NCI-H510A treated with DMSO at 0.1 percent for 48 hours (cell line): Measurements from ENCODE around the gene HGD.
A peak's percentile ranks its signal among the peaks of the same experiment; 100 is the strongest.
"Not testable (repeated sequence)": the region's sequence is repeated elsewhere in the genome, so short reads cannot be mapped to it uniquely, and the experiment has no call there.

Source experiments
- DNase-seq: peaks from one replicate; lab custom pipeline; 2025; lab: John Stamatoyannopoulos, UW

Gene HGD, protein sequence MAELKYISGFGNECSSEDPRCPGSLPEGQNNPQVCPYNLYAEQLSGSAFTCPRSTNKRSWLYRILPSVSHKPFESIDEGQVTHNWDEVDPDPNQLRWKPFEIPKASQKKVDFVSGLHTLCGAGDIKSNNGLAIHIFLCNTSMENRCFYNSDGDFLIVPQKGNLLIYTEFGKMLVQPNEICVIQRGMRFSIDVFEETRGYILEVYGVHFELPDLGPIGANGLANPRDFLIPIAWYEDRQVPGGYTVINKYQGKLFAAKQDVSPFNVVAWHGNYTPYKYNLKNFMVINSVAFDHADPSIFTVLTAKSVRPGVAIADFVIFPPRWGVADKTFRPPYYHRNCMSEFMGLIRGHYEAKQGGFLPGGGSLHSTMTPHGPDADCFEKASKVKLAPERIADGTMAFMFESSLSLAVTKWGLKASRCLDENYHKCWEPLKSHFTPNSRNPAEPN

GRCh38 chr3:120682095-120682681, at the start of gene HGD:
Gene HGD (minus strand): TSS chr3:120682239. CDS start chr3:120682111, 128 bp downstream.
- DNase-seq, result no peak

DNA sequence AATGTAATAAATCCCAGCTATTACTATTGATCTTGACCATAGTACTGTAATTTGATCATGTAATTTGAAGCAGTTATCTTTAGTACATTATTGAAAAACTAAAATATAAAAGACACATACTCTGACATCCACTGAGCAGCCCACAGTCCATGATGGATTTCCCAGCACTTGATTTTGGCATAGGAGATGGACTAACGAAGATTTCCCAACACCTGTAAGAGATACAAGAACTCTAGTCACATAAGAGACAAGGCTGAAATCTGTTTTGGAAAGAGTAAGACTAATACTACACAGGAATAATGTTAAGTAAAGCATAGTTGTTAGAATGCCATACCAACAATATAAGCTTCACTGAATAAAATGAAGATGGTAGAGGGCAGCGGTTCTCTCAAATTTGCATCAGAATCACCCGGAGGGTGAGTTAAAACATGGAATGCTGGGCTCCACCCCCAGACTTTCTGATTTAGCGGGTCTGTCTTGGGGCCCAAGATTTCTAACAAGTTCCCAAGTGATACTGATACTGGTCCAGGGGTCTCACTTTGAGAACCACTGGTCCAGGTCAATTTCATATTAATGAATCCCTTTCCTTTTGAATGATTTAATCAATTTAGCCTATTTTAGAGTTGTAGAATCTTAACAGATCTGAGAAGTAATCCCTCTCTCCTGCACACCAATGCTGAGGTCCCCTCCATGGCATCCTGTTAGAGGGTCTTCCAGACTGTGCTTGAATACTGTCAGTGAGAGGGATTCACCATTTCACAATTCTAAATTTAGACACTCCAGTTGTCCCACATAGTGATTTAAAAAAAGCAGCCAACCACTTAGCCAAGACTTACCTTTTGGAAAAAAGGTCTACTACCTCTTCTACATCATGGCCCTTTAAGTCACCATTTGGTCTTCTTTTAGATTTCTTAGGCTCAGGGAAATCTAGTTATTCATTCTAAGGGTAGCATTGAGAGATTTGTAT, 48.8 kb upstream of the HGD start:
- DNase-seq, result no peak

- no peak for DNase-seq
Observed at GRCh38 chr3:120726791-120727190, 44.8 kb upstream of the HGD start.

GRCh38 chr3:120719167-120719834, 37.3 kb upstream of the HGD start:
- not testable (repeated sequence) for DNase-seq

GRCh38 chr3:120713262-120713661, 31.2 kb upstream of the HGD start:
- DNase-seq, result no peak

- no peak for DNase-seq
Observed at GRCh38 chr3:120710369-120710768, 28.3 kb upstream of the HGD start.

DNA sequence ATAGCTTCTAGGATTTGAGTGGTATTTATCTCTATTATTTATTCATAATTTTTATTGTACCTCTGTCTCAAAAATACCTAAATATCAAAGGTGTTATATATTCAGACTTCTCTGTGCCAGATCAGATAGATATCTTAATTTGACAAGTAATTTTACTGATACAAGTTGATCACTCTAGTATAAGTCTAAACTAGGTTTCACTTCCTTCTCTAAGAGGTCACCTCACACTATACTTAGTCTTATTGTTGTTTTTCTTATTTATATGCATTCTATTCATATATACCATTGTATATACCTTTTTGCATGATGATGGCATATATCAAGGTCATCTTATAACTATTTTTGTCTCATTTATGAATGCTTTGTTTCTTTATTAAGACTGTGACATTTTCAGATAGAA, 26.4 kb upstream of the HGD start:
- no peak for DNase-seq

GRCh38 chr3:120706950-120707349, 24.9 kb upstream of the HGD start:
- no peak for DNase-seq

DNA sequence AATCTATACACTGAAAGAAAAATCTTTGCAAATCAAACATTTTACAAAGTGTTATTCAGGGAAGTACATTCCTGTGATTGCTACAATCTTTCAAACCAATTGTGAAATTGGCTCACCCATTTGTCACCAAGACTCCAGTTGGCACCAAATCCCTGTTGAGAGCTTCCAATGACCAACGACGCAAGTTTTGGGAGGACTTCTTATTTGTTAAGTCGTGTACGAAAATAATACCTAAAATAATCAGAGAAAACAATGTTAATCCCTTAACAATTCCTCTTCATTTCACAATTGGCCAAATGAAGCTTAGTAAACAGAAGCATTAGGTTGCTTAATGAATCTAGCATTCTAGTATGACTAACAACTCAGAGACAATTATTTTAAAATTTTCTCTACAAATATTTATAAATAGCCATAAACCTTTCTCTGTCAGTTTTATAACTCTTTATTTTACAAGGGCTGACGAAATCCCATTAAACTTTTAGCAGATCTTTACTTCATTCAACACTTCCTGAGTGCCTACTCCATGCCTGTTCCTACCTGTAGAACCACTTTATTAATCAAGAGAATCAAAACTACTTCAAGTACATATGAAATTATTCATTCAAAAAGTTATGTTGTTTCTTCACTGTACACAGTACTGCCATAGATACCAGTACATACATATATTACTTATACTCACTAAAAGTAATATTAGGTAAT, 24.0 kb upstream of the HGD start:
- no peak for DNase-seq

GRCh38 chr3:120699333-120699732, 17.3 kb upstream of the HGD start:
- no peak for DNase-seq

- DNase-seq, result peak; percentile 33
Observed at GRCh38 chr3:120693439-120694171, 11.6 kb upstream of the HGD start.

DNA sequence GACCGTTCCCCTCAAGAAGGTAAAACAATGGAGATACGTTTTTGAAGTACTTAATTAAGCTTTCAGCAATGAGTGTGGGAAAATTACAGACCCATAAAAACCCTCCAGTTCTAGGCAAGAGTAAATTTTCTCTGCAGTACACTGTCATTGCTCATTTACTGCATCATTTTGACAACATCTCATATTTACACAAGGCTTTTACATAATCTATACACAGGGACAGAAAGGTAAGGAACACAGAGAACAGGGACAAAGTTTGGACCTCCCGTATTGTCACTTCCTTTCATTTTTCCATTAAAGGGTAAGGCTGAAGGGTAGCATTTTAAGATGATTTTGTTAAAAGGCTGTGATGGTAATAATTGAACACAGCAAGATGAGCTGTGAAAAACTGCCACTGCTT, 7.4 kb upstream of the HGD start:
- DNase-seq, result no peak

- DNase-seq, result no peak
Observed at GRCh38 chr3:120688121-120688520, 6.1 kb upstream of the HGD start.

DNA sequence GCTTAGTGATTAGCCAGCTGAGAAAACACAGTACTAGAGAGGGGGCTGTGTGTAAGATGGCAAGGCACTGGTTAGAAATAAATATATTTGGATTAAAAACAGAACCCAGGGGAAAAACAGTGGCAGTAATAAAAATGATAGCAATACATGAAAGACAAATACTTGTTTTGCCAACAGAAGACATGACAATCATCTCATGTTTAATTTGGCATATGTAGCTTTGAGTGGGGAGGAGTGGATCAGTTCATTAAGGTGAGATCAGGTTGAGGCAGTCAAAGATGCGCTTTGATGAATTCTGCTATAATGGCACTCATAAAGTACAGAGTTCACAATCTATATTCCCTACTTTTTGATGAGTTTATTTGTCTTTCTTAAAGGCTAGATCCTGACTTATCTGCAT, 3.4 kb upstream of the HGD start:
- DNase-seq, result no peak

- no peak for DNase-seq
Observed at GRCh38 chr3:120684896-120685295, 2.9 kb upstream of the HGD start.

DNA sequence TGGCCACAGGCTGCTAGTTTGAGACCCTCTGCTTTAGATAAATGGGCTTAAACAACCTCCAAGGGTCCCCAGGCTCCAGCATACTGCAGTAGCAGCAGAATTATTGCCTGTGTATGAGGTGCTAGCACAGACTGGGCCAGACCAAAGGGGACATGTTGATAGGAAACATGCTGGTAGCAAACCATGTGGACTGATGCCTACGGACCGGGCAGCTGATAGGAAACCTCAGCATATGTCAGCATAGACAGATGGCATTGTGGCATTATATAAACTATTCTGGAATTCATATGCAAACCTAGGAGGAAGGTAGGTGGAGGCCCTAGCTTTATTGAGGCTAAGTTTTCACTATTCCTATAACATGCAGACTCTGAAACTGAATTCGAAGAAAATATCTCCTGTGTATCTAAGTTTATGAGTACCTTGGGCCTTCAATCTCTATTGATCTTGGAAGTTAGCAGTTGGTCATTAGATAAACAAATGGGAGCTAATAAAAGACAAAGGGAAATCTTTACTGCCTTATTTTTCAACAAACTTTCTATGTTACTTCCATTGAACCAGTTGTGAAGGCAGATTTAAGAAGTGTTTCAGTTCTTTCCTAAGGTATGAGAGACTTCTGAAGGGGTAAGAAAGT, 1.7 kb upstream of the HGD start:
- no peak for DNase-seq

DNA sequence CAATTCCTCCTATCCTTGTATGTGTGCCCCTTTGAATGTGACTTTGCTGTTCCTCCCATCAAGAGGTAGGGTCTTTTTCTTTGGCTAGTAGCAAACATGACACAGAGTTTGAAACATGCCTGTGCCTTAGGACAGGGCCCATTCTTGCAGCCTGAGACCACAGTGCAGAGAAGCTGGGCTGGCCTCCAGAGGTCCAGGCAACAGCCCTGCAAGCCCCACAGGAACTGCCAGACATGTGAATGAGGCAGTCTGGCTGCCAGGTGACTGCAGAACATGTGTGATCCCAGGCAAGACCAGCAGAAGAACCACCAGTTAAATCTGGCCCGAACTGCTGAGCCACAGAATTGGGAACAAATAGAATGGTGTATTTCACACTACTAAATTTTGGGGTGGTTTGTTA, 1.2 kb upstream of the HGD start:
- no peak for DNase-seq

GRCh38 chr3:120681506-120682038, 467 bp downstream of the HGD start:
- no peak for DNase-seq

DNA sequence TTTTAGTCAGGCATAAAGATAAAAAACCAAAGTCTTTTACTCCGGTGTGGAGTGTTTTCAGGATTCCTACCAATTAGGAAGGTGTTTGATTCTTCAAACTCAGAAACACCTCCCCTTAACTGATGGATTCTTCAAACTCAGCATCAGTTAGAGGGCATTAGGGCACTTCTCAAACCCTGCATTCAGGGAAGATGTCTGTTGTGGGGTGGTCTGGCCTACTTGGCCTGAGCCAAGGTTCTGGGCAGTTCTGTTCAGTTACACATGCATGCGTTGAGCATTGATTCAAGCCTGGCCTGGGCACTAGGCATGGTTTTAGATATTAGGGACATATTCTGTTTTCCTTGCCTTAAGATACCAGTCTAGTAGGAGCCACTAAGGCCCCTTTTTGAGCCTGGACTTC, 1.0 kb downstream of the HGD start:
- no peak for DNase-seq
